Measurements from ENCODE around the gene PRR30. TPM values are rescaled to one million over a fixed set of nuclear protein-coding genes. Genes with fewer than 3 reads are reported as not detected.

Gene PRR30
- total RNA-seq, 4 donors from 2014 or later, result not detected

GRCh38 chr2:27127883-27128667, 11.1 kb downstream of the PRR30 start:
- intact Hi-C loops (cut with DNase I), result no loop called here
- TF ChIP-seq EP300 (IDR thresholded peaks at IDR 0.05) (no peak), POLR2AphosphoS5 (IDR thresholded peaks at IDR 0.05) (no peak), CTCF (IDR thresholded peaks at IDR 0.05) (no peak), POLR2A (IDR thresholded peaks at IDR 0.05; ENCODE audit: low read depth) (no peak)
- Histone ChIP-seq H3K36me3 (peaks cover 24 to 39% (median 34%) of the 10 kb centered on the region in 4 donors), H3K9me3 (no peaks in the 10 kb centered on the region), H3K4me3 (no peak overlapping the region), H3K4me1 (peaks cover 5 to 21% (median 18%) of the 10 kb centered on the region in 4 donors), H3K27me3 (no peaks in the 10 kb centered on the region), H3K27ac (replicated peaks in 1 of 4) (no peak overlapping the region)
- no peak for DNase-seq (ENCODE audit: extremely low spot score)
- WGBS, result 89% methylated on average over 7 of the region's 9 CpGs

GRCh38 chr2:27126252-27126710, 12.9 kb downstream of the PRR30 start:
- Histone ChIP-seq H3K27me3 (no peaks in the 10 kb centered on the region), H3K9me3 (no peaks in the 10 kb centered on the region), H3K27ac (replicated peaks in 1 of 4) (no peak overlapping the region), H3K4me1 (peaks cover 3 to 12% (median 11%) of the 10 kb centered on the region in 4 donors), H3K36me3 (peaks cover 10 to 24% (median 19%) of the 10 kb centered on the region in 4 donors), H3K4me3 (no peak overlapping the region)
- intact Hi-C loops (cut with DNase I), result no loop called here
- WGBS, result 65% methylated on average over 5 of the region's 5 CpGs
- DNase-seq (ENCODE audit: extremely low spot score), result no peak
- TF ChIP-seq EP300 (IDR thresholded peaks at IDR 0.05) (no peak), POLR2AphosphoS5 (IDR thresholded peaks at IDR 0.05) (no peak), CTCF (IDR thresholded peaks at IDR 0.05) (no peak), POLR2A (IDR thresholded peaks at IDR 0.05; ENCODE audit: low read depth) (no peak)

- intact Hi-C loops (cut with DNase I), result no loop called here
- TF ChIP-seq POLR2AphosphoS5 (IDR thresholded peaks at IDR 0.05) (no peak), EP300 (IDR thresholded peaks at IDR 0.05) (no peak), CTCF (IDR thresholded peaks at IDR 0.05) (no peak), POLR2A (IDR thresholded peaks at IDR 0.05; ENCODE audit: low read depth) (no peak)
- 93% methylated on average over 3 of the region's 3 CpGs for WGBS
Measured at GRCh38 chr2:27125104-27125503, 14.1 kb downstream of the PRR30 start.

GRCh38 chr2:27123302-27124150, 15.7 kb downstream of the PRR30 start, which contains the start of gene ABHD1:
Gene ABHD1 (plus strand): TSS chr2:27123815. CDS start chr2:27123949, 134 bp downstream.
- 40% methylated on average over 8 of the region's 47 CpGs for WGBS
- TF ChIP-seq POLR2AphosphoS5 (IDR thresholded peaks at IDR 0.05) (peak in 1 of 2 donors; percentile 40), CTCF (IDR thresholded peaks at IDR 0.05) (no peak), EP300 (IDR thresholded peaks at IDR 0.05) (no peak)
- H3K36me3 ChIP-seq, result no peaks in the 10 kb centered on the region
- no peaks in the 10 kb centered on the region for H3K9me3 ChIP-seq
- peaks cover 4 to 21% (median 19%) of the 10 kb centered on the region in 4 donors for H3K4me1 ChIP-seq
- peaks cover 0 to 13% (median under 1%) of the 10 kb centered on the region in 4 donors for H3K27me3 ChIP-seq
- H3K27ac ChIP-seq (replicated peaks in 1 of 4), result peak within 1 kb of the TSS; percentile 20 to 52 (median 40)
- intact Hi-C loops (cut with DNase I), result no loop called here
- peak within 1 kb of the TSS; percentile 56 to 84 (median 68) for H3K4me3 ChIP-seq
- no peak for DNase-seq (ENCODE audit: extremely low spot score)

More at GRCh38 chr2:27125104-27125503, 14.1 kb downstream of the PRR30 start:
- no peaks in the 10 kb centered on the region for H3K9me3 ChIP-seq
- no peak overlapping the region for H3K4me3 ChIP-seq
- peaks cover 0 to 12% (median 7%) of the 10 kb centered on the region in 4 donors for H3K36me3 ChIP-seq
- H3K27me3 ChIP-seq, result no peaks in the 10 kb centered on the region
- H3K4me1 ChIP-seq, result peaks cover 3 to 12% (median 11%) of the 10 kb centered on the region in 4 donors
- no peak overlapping the region for H3K27ac ChIP-seq (replicated peaks in 1 of 4)
- no peak for DNase-seq (ENCODE audit: extremely low spot score)

Measured in esophagus muscularis mucosa (tissue), 4 donors.